NT2/D1 (cell line): Measurements from ENCODE around the gene GJB5.
A peak's percentile ranks its signal among the peaks of the same experiment; 100 is the strongest.

ENCODE experiments used
- DNase-seq: peaks from one replicate; pipeline ENCODE4 v3.0.0-alpha.2; 2011; ENCODE audit warnings: low read depth, low spot score
- H3K27me3 ChIP-seq: 2 replicates; pipeline ENCODE4 v1.6.0; 2011; ENCODE audit warnings: mild to moderate bottlenecking; ENCODE audit not compliant: insufficient read length, insufficient read depth
- H3K36me3 ChIP-seq: 2 replicates; pipeline ENCODE4 v1.6.1; 2011; ENCODE audit warnings: mild to moderate bottlenecking, low read length, mixed read lengths; ENCODE audit not compliant: insufficient read depth, insufficient read length
- H3K4me1 ChIP-seq: 2 replicates; pipeline ENCODE4 v1.5.1; 2011; ENCODE audit not compliant: insufficient read depth, insufficient read length
- H3K4me3 ChIP-seq: 2 replicates; pipeline ENCODE4 v1.5.1; 2011; ENCODE audit warnings: low read depth; ENCODE audit not compliant: insufficient read length
- H3K9ac ChIP-seq: 2 replicates; pipeline ENCODE4 v1.6.0; 2011; ENCODE audit warnings: low read depth; ENCODE audit not compliant: insufficient read length
- H3K9me3 ChIP-seq: 2 replicates; pipeline ENCODE4 v1.5.1; 2011; ENCODE audit warnings: mild to moderate bottlenecking, low read length; ENCODE audit not compliant: insufficient read depth
- SUZ12 ChIP-seq: IDR thresholded peaks from 2 replicates; pipeline ENCODE4 v1.6.1; 2011; ENCODE audit not compliant: insufficient read length, insufficient read depth; ENCODE audit errors: extremely low read depth
- YY1 ChIP-seq: IDR thresholded peaks from 2 replicates; pipeline ENCODE4 v1.6.1; 2011; ENCODE audit not compliant: insufficient read length, insufficient read depth
- ZNF274 ChIP-seq: IDR thresholded peaks from 2 replicates; pipeline ENCODE4 v1.6.1; 2011; ENCODE audit warnings: mild to moderate bottlenecking, low read depth, low read length

Gene GJB5

GRCh38 chr1:34746101-34746500, 8.7 kb upstream of the GJB5 start:
- Histone ChIP-seq H3K4me3 (no peak overlapping the region), H3K9me3 (no peaks in the 10 kb centered on the region), H3K27me3 (peaks cover 19% of the 10 kb centered on the region), H3K4me1 (peaks cover 11% of the 10 kb centered on the region), H3K36me3 (no peaks in the 10 kb centered on the region), H3K9ac (no peak overlapping the region)
- no peak for DNase-seq
- TF ChIP-seq YY1 (no peak), ZNF274 (no peak), SUZ12 (no peak)

- DNase-seq: no peak
- Histone ChIP-seq H3K4me3 (no peak overlapping the region), H3K4me1 (peaks cover 11% of the 10 kb centered on the region), H3K27me3 (peaks cover 10% of the 10 kb centered on the region), H3K9ac (no peak overlapping the region), H3K9me3 (no peaks in the 10 kb centered on the region), H3K36me3 (no peaks in the 10 kb centered on the region)
- TF ChIP-seq SUZ12 (no peak), ZNF274 (no peak), YY1 (no peak)
These were observed 7.8 kb upstream of the GJB5 start for GRCh38 chr1:34746785-34747637.

- H3K36me3 ChIP-seq: no peaks in the 10 kb centered on the region
These were observed 7.3 kb upstream of the GJB5 start for GRCh38 chr1:34747638-34747941.

GRCh38 chr1:34749992-34750391, 4.9 kb upstream of the GJB5 start:
- Histone ChIP-seq H3K9me3 (no peaks in the 10 kb centered on the region), H3K4me3 (no peak overlapping the region), H3K9ac (no peak overlapping the region), H3K27me3 (no peaks in the 10 kb centered on the region), H3K4me1 (peaks cover 16% of the 10 kb centered on the region), H3K36me3 (no peaks in the 10 kb centered on the region)
- peak; percentile 79 for DNase-seq
- TF ChIP-seq SUZ12 (no peak), ZNF274 (no peak), YY1 (no peak)

More at GRCh38 chr1:34747638-34747941, 7.3 kb upstream of the GJB5 start:
- TF ChIP-seq SUZ12: no peak
- TF ChIP-seq YY1: no peak
- TF ChIP-seq ZNF274: no peak
- DNase-seq: no peak
- H3K27me3 ChIP-seq: peaks cover 5% of the 10 kb centered on the region
- no peak overlapping the region for H3K9ac ChIP-seq
- no peak overlapping the region for H3K4me3 ChIP-seq
- no peaks in the 10 kb centered on the region for H3K9me3 ChIP-seq
- peaks cover 11% of the 10 kb centered on the region for H3K4me1 ChIP-seq

- H3K9ac ChIP-seq: no peak overlapping the region
- no peak overlapping the region for H3K4me3 ChIP-seq
- H3K4me1 ChIP-seq: peaks cover 18% of the 10 kb centered on the region
- no peaks in the 10 kb centered on the region for H3K9me3 ChIP-seq
- no peaks in the 10 kb centered on the region for H3K27me3 ChIP-seq
- H3K36me3 ChIP-seq: no peaks in the 10 kb centered on the region
- no peak for DNase-seq
- TF ChIP-seq YY1 (no peak), ZNF274 (no peak), SUZ12 (no peak)
These were observed 4.2 kb upstream of the GJB5 start for GRCh38 chr1:34750610-34751009.

GRCh38 chr1:34753163-34753562, 1.7 kb upstream of the GJB5 start:
- no peak for DNase-seq
- no peak overlapping the region for H3K4me3 ChIP-seq
- TF ChIP-seq ZNF274 (no peak), SUZ12 (no peak), YY1 (no peak)
- H3K4me1 ChIP-seq: peaks cover 18% of the 10 kb centered on the region
- H3K9ac ChIP-seq: no peak overlapping the region
- no peaks in the 10 kb centered on the region for H3K9me3 ChIP-seq
- H3K27me3 ChIP-seq: no peaks in the 10 kb centered on the region
- H3K36me3 ChIP-seq: no peaks in the 10 kb centered on the region

- H3K9ac ChIP-seq: no peak overlapping the region
- 0 out of 2 replicates have a peak, but pooled peaks cover under 1% of the 10 kb centered on the region for H3K9me3 ChIP-seq
- no peak overlapping the region for H3K4me3 ChIP-seq
- H3K4me1 ChIP-seq: peaks cover 16% of the 10 kb centered on the region
- no peaks in the 10 kb centered on the region for H3K27me3 ChIP-seq
- no peaks in the 10 kb centered on the region for H3K36me3 ChIP-seq
- DNase-seq: no peak
- no peak for TF ChIP-seq ZNF274
- no peak for TF ChIP-seq YY1
- no peak for TF ChIP-seq SUZ12
These were observed 1.1 kb downstream of the GJB5 start for GRCh38 chr1:34755961-34756360.
